Caco-2 (cell line): ENCODE data around the gene DENND1A. TPM values are rescaled to one million over a fixed set of nuclear protein-coding genes. Genes with fewer than 3 reads are reported as not detected.

Experiments
- BruUV-seq: library from RNA; stranded (reverse); fragments of 400-500 nt; replicated peaks from 2 replicates; lab custom pipeline; 2021; lab: Mats Ljungman, UMichigan
- CTCF ChIA-PET: fragments of 300-600 bp; sonication (Branson Sonifier 250); formaldehyde crosslinking; loops from one replicate; lab custom pipeline; 2022; ENCODE audit warnings: antibody characterized with exemption; lab: Charles Lee
- POLR2A ChIA-PET: fragments of 300-600 bp; sonication (Branson Sonifier 250); formaldehyde crosslinking; loops from one replicate; lab custom pipeline; 2022; ENCODE audit warnings: antibody characterized with exemption; lab: Charles Lee
- DNase-seq, 2 experiments: peaks; one replicate each; pipeline versions ENCODE4 v3.0.0 to v3.0.0-alpha.2; 2020 to 2022
- H3K27me3 ChIP-seq: replicated peaks from 2 replicates; pipeline ENCODE4 v1.6.0; 2011; ENCODE audit warnings: low read length; ENCODE audit not compliant: control insufficient read depth, insufficient read depth
- H3K36me3 ChIP-seq: 2 replicates; pipeline ENCODE4 v1.5.1; 2011; ENCODE audit warnings: low read length; ENCODE audit not compliant: control insufficient read depth, insufficient read depth
- H3K4me1 ChIP-seq: fragments of 250-450 bp; sonication (Bioruptor Pico); 2 replicates; pipeline ENCODE4 v1.5.1; 2020; ENCODE audit warnings: mild to moderate bottlenecking
- H3K4me3 ChIP-seq: 2 replicates; pipeline ENCODE4 v1.5.1; 2011; ENCODE audit warnings: low read depth, mild to moderate bottlenecking, control low read depth, low read length
- H3K9me3 ChIP-seq: fragments of 250-450 bp; sonication (Bioruptor Pico); 2 replicates; pipeline ENCODE4 v1.5.1; 2020; ENCODE audit warnings: mild to moderate bottlenecking, moderate library complexity
- H3K27ac Mint-ChIP-seq: one replicate; pipeline ENCODE4 v1.8.0; 2022; ENCODE audit warnings: mixed read lengths; ENCODE audit not compliant: unreplicated experiment
- H3K27me3 Mint-ChIP-seq: one replicate; pipeline ENCODE4 v1.8.0; 2022; ENCODE audit warnings: mixed read lengths; ENCODE audit not compliant: insufficient read depth, unreplicated experiment
- H3K36me3 Mint-ChIP-seq: one replicate; pipeline ENCODE4 v1.8.0; 2022; ENCODE audit warnings: mild to moderate bottlenecking, mixed read lengths; ENCODE audit not compliant: insufficient read depth, unreplicated experiment
- H3K4me1 Mint-ChIP-seq: one replicate; pipeline ENCODE4 v1.8.0; 2022; ENCODE audit warnings: low read depth, mixed read lengths; ENCODE audit not compliant: unreplicated experiment
- H3K4me3 Mint-ChIP-seq: one replicate; pipeline ENCODE4 v1.8.0; 2022; ENCODE audit warnings: mild to moderate bottlenecking, moderate library complexity, mixed read lengths; ENCODE audit not compliant: unreplicated experiment
- H3K9me3 Mint-ChIP-seq: one replicate; pipeline ENCODE4 v1.8.0; 2022; ENCODE audit warnings: mixed read lengths; ENCODE audit not compliant: unreplicated experiment
- intact Hi-C: fragments of 100-400 bp; cut with micrococcal nuclease; formaldehyde crosslinking; loops from one replicate; pipeline ENCODE4 v1.10.0; 2022; ENCODE audit not compliant: unreplicated experiment
- total RNA-seq: library from RNA; stranded (reverse); gene quantifications from 2 replicates; pipeline ENCODE4 v1.2.3, GENCODE V29; 2022
- TF ChIP-seq, protein P1 (sequence below), 2 experiments: fragments of 200-600 bp in 1 of 2; IDR thresholded peaks; 1 replicate in 1 of 2; 2 replicates in 1 of 2; pipeline versions ENCODE4 v1.5.1 to v1.8.0; 2011 to 2022; ENCODE audit warnings: antibody characterized with exemption in 1 of 2, control low read depth in 1 of 2, inconsistent platforms in 1 of 2, low read depth in 1 of 2, low read length in 1 of 2, mild to moderate bottlenecking in 1 of 2, moderate library complexity in 1 of 2; ENCODE audit not compliant: insufficient read depth in 1 of 2, severe bottlenecking in 1 of 2, unreplicated experiment in 1 of 2

Gene DENND1A
- total RNA-seq, 1 experiment from 2014 or later = 41.6 TPM

DNA sequence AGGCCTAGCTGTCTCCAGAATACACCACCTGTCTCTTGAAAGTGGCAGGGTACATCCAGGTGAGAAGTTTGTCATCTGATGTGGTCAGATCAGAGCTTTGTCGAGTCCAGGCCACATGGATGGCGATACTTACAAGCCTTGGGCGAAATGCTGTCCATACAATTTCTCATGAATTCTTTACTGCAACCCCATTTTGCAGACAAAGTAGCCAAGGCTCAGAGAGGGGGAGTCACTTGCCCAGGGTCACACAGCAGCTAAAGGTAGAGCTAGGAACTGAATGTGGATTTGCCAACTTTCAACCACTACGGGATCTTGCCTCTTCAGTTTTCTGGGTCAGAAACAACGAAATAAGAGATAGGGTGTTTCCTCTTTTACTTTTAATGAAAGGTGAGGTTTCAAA, 538.7 kb downstream of the DENND1A start:
- no TSS peak for BruUV-seq
- DNase-seq = no peak
- Histone ChIP-seq H3K9me3 (no peaks in the 10 kb centered on the region), H3K36me3 (no peaks in the 10 kb centered on the region), H3K27me3 (no peaks in the 10 kb centered on the region), H3K4me1 (no peaks in the 10 kb centered on the region), H3K4me3 (no peak overlapping the region)
- Mint-ChIP-seq H3K36me3 (peaks cover 8% of the 10 kb centered on the region), H3K9me3 (no peaks in the 10 kb centered on the region), H3K4me1 (no peaks in the 10 kb centered on the region), H3K27ac (no peak overlapping the region), H3K27me3 (no peaks in the 10 kb centered on the region), H3K4me3 (no peak overlapping the region)
- ChIA-PET POLR2A (no interaction called here), CTCF (no interaction called here)
- TF ChIP-seq, protein P1, sequence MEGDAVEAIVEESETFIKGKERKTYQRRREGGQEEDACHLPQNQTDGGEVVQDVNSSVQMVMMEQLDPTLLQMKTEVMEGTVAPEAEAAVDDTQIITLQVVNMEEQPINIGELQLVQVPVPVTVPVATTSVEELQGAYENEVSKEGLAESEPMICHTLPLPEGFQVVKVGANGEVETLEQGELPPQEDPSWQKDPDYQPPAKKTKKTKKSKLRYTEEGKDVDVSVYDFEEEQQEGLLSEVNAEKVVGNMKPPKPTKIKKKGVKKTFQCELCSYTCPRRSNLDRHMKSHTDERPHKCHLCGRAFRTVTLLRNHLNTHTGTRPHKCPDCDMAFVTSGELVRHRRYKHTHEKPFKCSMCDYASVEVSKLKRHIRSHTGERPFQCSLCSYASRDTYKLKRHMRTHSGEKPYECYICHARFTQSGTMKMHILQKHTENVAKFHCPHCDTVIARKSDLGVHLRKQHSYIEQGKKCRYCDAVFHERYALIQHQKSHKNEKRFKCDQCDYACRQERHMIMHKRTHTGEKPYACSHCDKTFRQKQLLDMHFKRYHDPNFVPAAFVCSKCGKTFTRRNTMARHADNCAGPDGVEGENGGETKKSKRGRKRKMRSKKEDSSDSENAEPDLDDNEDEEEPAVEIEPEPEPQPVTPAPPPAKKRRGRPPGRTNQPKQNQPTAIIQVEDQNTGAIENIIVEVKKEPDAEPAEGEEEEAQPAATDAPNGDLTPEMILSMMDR (IDR thresholded peaks at IDR 0.05; ENCODE audit: insufficient read depth in 1 of 2, low read depth in 1 of 2, low read length in 1 of 2, severe bottlenecking in 1 of 2, unreplicated experiment in 1 of 2) = no peak
- intact Hi-C loops = no loop called here

DNA sequence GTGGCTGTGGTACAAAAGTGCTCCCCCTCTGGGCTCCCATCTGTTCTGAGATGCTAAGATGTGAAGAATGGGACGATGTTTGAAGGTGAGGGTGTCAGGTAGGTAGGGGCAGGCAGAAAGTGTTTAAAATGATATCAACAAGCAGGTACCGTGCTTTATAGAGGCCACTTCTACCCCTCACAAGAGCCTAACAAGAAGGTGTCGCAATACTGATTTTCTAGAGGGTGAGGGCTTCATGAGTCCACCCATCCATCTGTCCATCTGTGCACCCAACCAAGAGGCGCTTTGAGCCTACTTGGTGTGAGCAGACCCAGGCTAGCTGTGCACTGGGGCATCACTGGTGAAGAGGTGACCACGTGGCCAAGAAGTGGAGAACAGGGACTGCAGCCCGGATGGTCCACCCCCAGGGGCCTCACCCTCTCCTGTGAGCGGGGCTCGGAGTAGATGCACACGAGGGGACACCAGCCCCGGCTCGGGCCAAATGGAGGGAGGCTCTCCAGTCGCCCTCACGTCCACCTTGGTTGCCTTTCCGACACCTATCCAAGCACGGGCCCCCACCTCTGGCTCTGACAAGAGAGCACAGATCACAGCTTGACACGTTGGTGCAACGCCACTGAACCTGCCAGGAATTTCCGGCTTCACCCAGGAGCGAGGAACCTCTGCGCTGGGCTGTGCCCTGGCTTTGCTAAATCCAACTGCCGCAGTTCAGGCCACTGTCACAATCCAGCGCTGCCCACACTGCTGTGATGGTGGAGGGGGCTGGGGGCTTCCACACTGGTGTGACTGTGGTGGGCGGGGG, 539.4 kb downstream of the DENND1A start:
- POLR2A ChIA-PET = no interaction called here
- H3K4me1 Mint-ChIP-seq = no peaks in the 10 kb centered on the region
- no peaks in the 10 kb centered on the region for H3K9me3 Mint-ChIP-seq
- H3K27me3 Mint-ChIP-seq = no peaks in the 10 kb centered on the region
- no peak for DNase-seq
- Histone ChIP-seq H3K4me1 (no peaks in the 10 kb centered on the region), H3K9me3 (no peaks in the 10 kb centered on the region), H3K36me3 (no peaks in the 10 kb centered on the region), H3K27me3 (no peaks in the 10 kb centered on the region), H3K4me3 (no peak overlapping the region)
- H3K4me3 Mint-ChIP-seq = no peak overlapping the region
- CTCF ChIA-PET = no interaction called here
- TF ChIP-seq, protein P1 (IDR thresholded peaks at IDR 0.05; ENCODE audit: insufficient read depth in 1 of 2, low read depth in 1 of 2, low read length in 1 of 2, severe bottlenecking in 1 of 2, unreplicated experiment in 1 of 2) = no peak
- intact Hi-C loops = no loop called here
- H3K36me3 Mint-ChIP-seq = peaks cover 7% of the 10 kb centered on the region
- peak overlapping the region; percentile 7 for H3K27ac Mint-ChIP-seq
- no TSS peak for BruUV-seq

DNA sequence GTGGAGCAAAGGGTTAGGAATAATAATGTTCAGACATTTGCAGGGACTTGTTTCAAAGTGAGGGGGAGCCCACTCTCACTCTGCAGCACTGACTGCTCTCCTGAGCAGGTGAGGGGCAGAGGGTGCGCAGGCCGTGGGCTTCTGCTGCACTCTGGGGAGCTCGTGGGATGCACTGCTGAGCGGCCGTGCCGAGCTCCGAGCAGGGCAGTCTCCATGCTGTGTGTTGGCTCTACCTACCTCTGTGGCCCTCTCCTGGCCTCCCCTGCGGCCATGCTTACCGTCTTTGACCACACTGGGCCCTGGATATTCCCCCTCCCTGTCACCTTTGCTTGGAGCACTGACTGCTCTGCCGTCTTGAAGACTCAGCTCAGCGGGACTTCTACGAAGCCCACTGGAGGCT, 540.2 kb downstream of the DENND1A start:
- Histone ChIP-seq H3K36me3 (no peaks in the 10 kb centered on the region), H3K4me1 (no peaks in the 10 kb centered on the region), H3K9me3 (no peaks in the 10 kb centered on the region), H3K27me3 (no peaks in the 10 kb centered on the region), H3K4me3 (no peak overlapping the region)
- Mint-ChIP-seq H3K4me1 (no peaks in the 10 kb centered on the region), H3K9me3 (no peaks in the 10 kb centered on the region), H3K27ac (peak overlapping the region; percentile 7), H3K36me3 (peaks cover 11% of the 10 kb centered on the region), H3K27me3 (no peaks in the 10 kb centered on the region), H3K4me3 (no peak overlapping the region)
- ChIA-PET POLR2A (no interaction called here), CTCF (no interaction called here)
- TF ChIP-seq, protein P1 (IDR thresholded peaks at IDR 0.05; ENCODE audit: insufficient read depth in 1 of 2, low read depth in 1 of 2, low read length in 1 of 2, severe bottlenecking in 1 of 2, unreplicated experiment in 1 of 2) = no peak
- BruUV-seq = no TSS peak
- intact Hi-C loops = no loop called here
- DNase-seq = no peak
